ENCODE data around the gene KSR1. TPM values are rescaled to one million over a fixed set of nuclear protein-coding genes. Genes with fewer than 3 reads are reported as not detected.

Gene KSR1
- total and polyA plus RNA-seq, 2 experiments from 2014 or later = 0.98 to 2.5 TPM

GRCh38 chr17:27485716-27486495, 29.7 kb downstream of the KSR1 start:
- no peaks in the 10 kb centered on the region for H3F3A ChIP-seq (ENCODE audit: insufficient read depth)
- H3K36me3 ChIP-seq (ENCODE audit: low read depth) = no peaks in the 10 kb centered on the region
- H2AFZ ChIP-seq = no peak overlapping the region
- WGBS, 2 experiments (ENCODE audit: low coverage in 1 of 2, low lambda C conversion rate in 2 of 2, missing lambda C conversion rate in 2 of 2) = 59 to 66% methylated on average over 8 of the region's 8 CpGs
- no peak for DNase-seq
- in situ Hi-C loops (cut with MboI) = no loop called here
- no peak overlapping the region for H3K4me2 ChIP-seq (ENCODE audit: unreplicated experiment)
- H3K9ac ChIP-seq = no peak overlapping the region
- H4K20me1 ChIP-seq (ENCODE audit: insufficient read depth) = no peaks in the 10 kb centered on the region
- H3K4me1 ChIP-seq (ENCODE audit: insufficient read depth) = peaks cover 6% of the 10 kb centered on the region; the same call in 1 of the 2 replicates
- H3K79me2 ChIP-seq (ENCODE audit: insufficient read depth) = no peaks in the 10 kb centered on the region
- TF ChIP-seq EZH2 (IDR thresholded peaks at IDR 0.05; ENCODE audit: insufficient read depth, poor library complexity, severe bottlenecking) = no peak
- TF ChIP-seq EZH2phosphoT487 (IDR thresholded peaks at IDR 0.05; ENCODE audit: insufficient read depth, low read depth) = no peak
- H3K9me3 ChIP-seq (ENCODE audit: low read depth) = no peaks in the 10 kb centered on the region
- H3K9me2 ChIP-seq (ENCODE audit: insufficient read depth) = no peaks in the 10 kb centered on the region
- no peak overlapping the region for H3K27ac ChIP-seq
- no peaks in the 10 kb centered on the region for H3K27me3 ChIP-seq (replicated peaks; ENCODE audit: insufficient read depth)
- no peak overlapping the region for H3K4me3 ChIP-seq

DNA sequence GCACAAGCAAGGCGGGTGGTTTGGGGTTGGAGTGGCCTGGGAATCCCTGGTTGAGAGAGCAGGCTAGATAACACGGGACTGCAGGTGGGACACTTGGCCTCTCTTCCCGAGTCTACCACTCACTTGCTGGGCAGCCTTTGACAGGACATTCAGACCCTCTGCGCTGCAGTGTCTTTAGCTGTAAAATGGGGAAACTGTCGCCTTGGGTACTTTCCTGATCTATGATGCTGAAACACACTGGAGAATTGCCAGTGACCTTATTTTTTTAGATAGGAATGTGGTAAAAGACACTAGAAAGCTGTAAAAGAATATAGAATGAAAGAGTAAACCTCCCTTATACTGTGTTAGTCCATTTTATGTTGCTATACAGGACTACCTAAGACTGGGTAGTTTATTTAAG, 30.5 kb downstream of the KSR1 start:
- no peaks in the 10 kb centered on the region for H4K20me1 ChIP-seq (ENCODE audit: insufficient read depth)
- H3K9me3 ChIP-seq (ENCODE audit: low read depth) = no peaks in the 10 kb centered on the region
- no peaks in the 10 kb centered on the region for H3K36me3 ChIP-seq (ENCODE audit: low read depth)
- no peak overlapping the region for H3K9ac ChIP-seq
- no peak overlapping the region for H3K4me2 ChIP-seq (ENCODE audit: unreplicated experiment)
- H3F3A ChIP-seq (ENCODE audit: insufficient read depth) = no peaks in the 10 kb centered on the region
- in situ Hi-C loops (cut with MboI) = no loop called here
- TF ChIP-seq EZH2 (IDR thresholded peaks at IDR 0.05; ENCODE audit: insufficient read depth, poor library complexity, severe bottlenecking) = no peak
- TF ChIP-seq EZH2phosphoT487 (IDR thresholded peaks at IDR 0.05; ENCODE audit: insufficient read depth, low read depth) = no peak
- WGBS, 2 experiments (ENCODE audit: low coverage in 1 of 2, low lambda C conversion rate in 2 of 2, missing lambda C conversion rate in 2 of 2) = 87 to 89% methylated on average over 4 to 5 of the region's 5 CpGs
- H3K9me2 ChIP-seq (ENCODE audit: insufficient read depth) = no peaks in the 10 kb centered on the region
- H3K27ac ChIP-seq = no peak overlapping the region
- no peak overlapping the region for H2AFZ ChIP-seq
- H3K4me1 ChIP-seq (ENCODE audit: insufficient read depth) = peaks cover 6% of the 10 kb centered on the region; the same call in 1 of the 2 replicates
- no peaks in the 10 kb centered on the region for H3K27me3 ChIP-seq (replicated peaks; ENCODE audit: insufficient read depth)
- no peaks in the 10 kb centered on the region for H3K79me2 ChIP-seq (ENCODE audit: insufficient read depth)
- H3K4me3 ChIP-seq = no peak overlapping the region
- DNase-seq = no peak

DNA sequence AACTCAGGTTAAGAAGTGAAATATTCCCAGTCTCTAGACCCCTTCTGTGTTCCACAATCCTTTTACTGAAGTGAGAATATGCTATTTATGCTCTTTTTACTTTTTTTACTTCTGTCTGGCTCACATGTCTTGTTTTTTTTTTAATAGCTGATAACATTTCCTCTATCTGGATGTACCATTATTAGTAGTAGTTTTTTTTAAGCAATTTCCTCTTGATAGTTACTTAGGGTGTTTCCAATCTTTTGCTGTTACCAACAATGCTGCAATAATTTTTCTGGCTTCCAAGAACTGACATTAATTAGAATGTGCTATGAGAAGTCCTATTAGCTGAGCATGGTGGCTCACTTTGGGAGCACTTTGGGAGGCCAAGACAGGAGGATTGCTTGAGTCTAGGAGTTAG, 32.0 kb downstream of the KSR1 start:
- in situ Hi-C loops (cut with MboI) = no loop called here
- peaks cover 6% of the 10 kb centered on the region; the same call in 1 of the 2 replicates for H3K4me1 ChIP-seq (ENCODE audit: insufficient read depth)
- no peaks in the 10 kb centered on the region for H3F3A ChIP-seq (ENCODE audit: insufficient read depth)
- H3K27me3 ChIP-seq (replicated peaks; ENCODE audit: insufficient read depth) = no peaks in the 10 kb centered on the region
- H3K79me2 ChIP-seq (ENCODE audit: insufficient read depth) = no peaks in the 10 kb centered on the region
- H3K9me2 ChIP-seq (ENCODE audit: insufficient read depth) = no peaks in the 10 kb centered on the region
- H4K20me1 ChIP-seq (ENCODE audit: insufficient read depth) = no peaks in the 10 kb centered on the region
- no peaks in the 10 kb centered on the region for H3K36me3 ChIP-seq (ENCODE audit: low read depth)
- no peak overlapping the region for H3K27ac ChIP-seq
- H3K9ac ChIP-seq = no peak overlapping the region
- H3K4me2 ChIP-seq (ENCODE audit: unreplicated experiment) = no peak overlapping the region
- H3K9me3 ChIP-seq (ENCODE audit: low read depth) = no peaks in the 10 kb centered on the region
- no peak overlapping the region for H2AFZ ChIP-seq
- no peak for TF ChIP-seq EZH2phosphoT487 (IDR thresholded peaks at IDR 0.05; ENCODE audit: insufficient read depth, low read depth)
- no peak for TF ChIP-seq EZH2 (IDR thresholded peaks at IDR 0.05; ENCODE audit: insufficient read depth, poor library complexity, severe bottlenecking)
- DNase-seq = no peak
- no peak overlapping the region for H3K4me3 ChIP-seq

- Histone ChIP-seq H3F3A (ENCODE audit: insufficient read depth) (no peaks in the 10 kb centered on the region), H4K20me1 (ENCODE audit: insufficient read depth) (no peaks in the 10 kb centered on the region), H3K27me3 (replicated peaks; ENCODE audit: insufficient read depth) (no peaks in the 10 kb centered on the region), H3K36me3 (ENCODE audit: low read depth) (no peaks in the 10 kb centered on the region), H2AFZ (peak overlapping the region; percentile 39), H3K9me2 (ENCODE audit: insufficient read depth) (no peaks in the 10 kb centered on the region), H3K9ac (0 out of 2 replicates have a peak overlapping the region, but pooled peaks have one; percentile 14), H3K27ac (no peak overlapping the region), H3K4me3 (no peak overlapping the region), H3K9me3 (ENCODE audit: low read depth) (no peaks in the 10 kb centered on the region), H3K4me2 (ENCODE audit: unreplicated experiment) (peak overlapping the region; percentile 54), H3K4me1 (ENCODE audit: insufficient read depth) (peaks cover 10% of the 10 kb centered on the region), H3K79me2 (ENCODE audit: insufficient read depth) (no peaks in the 10 kb centered on the region)
- 7 to 9% methylated on average over 7 of the region's 7 CpGs for WGBS, 2 experiments (ENCODE audit: low coverage in 1 of 2, low lambda C conversion rate in 2 of 2, missing lambda C conversion rate in 2 of 2)
- no peak for TF ChIP-seq EZH2 (IDR thresholded peaks at IDR 0.05; ENCODE audit: insufficient read depth, poor library complexity, severe bottlenecking)
- no peak for TF ChIP-seq EZH2phosphoT487 (IDR thresholded peaks at IDR 0.05; ENCODE audit: insufficient read depth, low read depth)
- in situ Hi-C loops (cut with MboI) = no loop called here
- DNase-seq = peak; percentile 86
Measured at GRCh38 chr17:27489045-27489715, 32.9 kb downstream of the KSR1 start.

Measured in GM23248 (cell line).